Right ventricle myocardium inferior (tissue), 1 donor: Measurements from ENCODE around the gene BBS9. TPM values are rescaled to one million over a fixed set of nuclear protein-coding genes. Genes with fewer than 3 reads are reported as not detected.

Experiments
- ATAC-seq: fragments of 200-7000 bp; cut with Tn5 transposase; one replicate; pipeline ENCODE4 v1.9.1; 2020; ENCODE audit warnings: mild to moderate bottlenecking, moderate library complexity
- DNase-seq: peaks from one replicate; pipeline ENCODE4 v3.0.0; 2021; ENCODE audit errors: missing footprints
- intact Hi-C: fragments of 100-400 bp; cut with DNase I; formaldehyde crosslinking; loops from one replicate; pipeline ENCODE4 v1.11.0; 2022
- total RNA-seq: library from RNA; stranded (reverse); fragmentation: NEBNext Ultra II Directional; extraction: Animal tissue kit (Norgen Biotek cat#: 25700); gene quantifications from one replicate; pipeline ENCODE4 v1.2.1, GENCODE V29; 2021
- donor health status: DM: no; HTN: yes; CAD: no; lungs with severe emphysema.

BBS9 gene
- total RNA-seq, 1 donor from 2014 or later: 10.2 TPM

GRCh38 chr7:33639552-33640197 is 510.3 kb downstream of the BBS9 start:
- ATAC-seq: peak; percentile 86
- DNase-seq: no peak
- intact Hi-C loops: no loop called here

GRCh38 chr7:33640741-33641140 is 511.4 kb downstream of the BBS9 start:
- ATAC-seq: no peak
- intact Hi-C loops: no loop called here
- no peak for DNase-seq

GRCh38 chr7:33642312-33642711 is 512.9 kb downstream of the BBS9 start:
- intact Hi-C loops: no loop called here
- DNase-seq: no peak

GRCh38 chr7:33643530-33643929 is 514.2 kb downstream of the BBS9 start:
- no peak for DNase-seq
- intact Hi-C loops: no loop called here
- ATAC-seq: no peak

More at GRCh38 chr7:33642312-33642711, 512.9 kb downstream of the BBS9 start:
- ATAC-seq: no peak

GRCh38 chr7:33644489-33644888 is 515.1 kb downstream of the BBS9 start:
- DNase-seq: no peak
- intact Hi-C loops: no loop called here
- ATAC-seq: no peak

GRCh38 chr7:33645104-33645503 is 515.7 kb downstream of the BBS9 start:
- intact Hi-C loops: no loop called here
- DNase-seq (no peak), ATAC-seq (no peak)

- DNase-seq (no peak), ATAC-seq (no peak)
- intact Hi-C loops: no loop called here
These were observed 516.8 kb downstream of the BBS9 start for GRCh38 chr7:33646166-33646565.

- intact Hi-C loops: no loop called here
- no peak for DNase-seq
- no peak for ATAC-seq
These were observed 517.6 kb downstream of the BBS9 start for GRCh38 chr7:33646891-33647391.

GRCh38 chr7:33649476-33650441 is 520.4 kb downstream of the BBS9 start:
- intact Hi-C loops: loop anchor here (10.0 kb wide), 1 partner anchor 45 kb away; no protein-coding TSS in a partner anchor
- ATAC-seq (no peak), DNase-seq (no peak)

GRCh38 chr7:33650828-33651227 is 521.5 kb downstream of the BBS9 start:
- ATAC-seq (no peak), DNase-seq (no peak)
- intact Hi-C loops: loop anchor here (10.0 kb wide), 1 partner anchor 46 kb away; no protein-coding TSS in a partner anchor

GRCh38 chr7:33651998-33652515 is 522.7 kb downstream of the BBS9 start:
- DNase-seq: no peak
- ATAC-seq: no peak
- intact Hi-C loops: loop anchor here (10.0 kb wide), 1 partner anchor 47 kb away; no protein-coding TSS in a partner anchor

GRCh38 chr7:33654676-33655075 is 525.3 kb downstream of the BBS9 start:
- DNase-seq (no peak), ATAC-seq (no peak)
- intact Hi-C loops: loop anchor here (10.0 kb wide), 1 partner anchor 50 kb away; no protein-coding TSS in a partner anchor

Other genes with a start within 250 kb of the BBS9 start
- 27.0 TPM for gene KBTBD2, start 237.8 kb upstream of the BBS9 start, total RNA-seq
- 124 TPM for gene FKBP9, start 172.1 kb upstream of the BBS9 start, total RNA-seq
- gene NT5C3A, start 66.8 kb upstream of the BBS9 start, total RNA-seq: 25.5 TPM
- gene RP9, start 20.2 kb upstream of the BBS9 start, total RNA-seq: 20.0 TPM